ENCODE measurements around the gene VPS52.

Gene VPS52

GRCh38 chr6:33318426-33319073, 46.9 kb upstream of the VPS52 start:
- Histone ChIP-seq H3K36me3 (peaks cover 46% of the 10 kb centered on the region), H3K9me3 (ENCODE audit: severe bottlenecking) (no peaks in the 10 kb centered on the region), H3K4me3 (ENCODE audit: low read depth, low read length) (peak overlapping the region; percentile 70), H3K27me3 (ENCODE audit: insufficient read depth, low read depth, severe bottlenecking) (no peaks in the 10 kb centered on the region), H3K27ac (peak overlapping the region; percentile 73)
- DNase-seq, result no peak
- no peak for TF ChIP-seq CTCF (IDR thresholded peaks at IDR 0.05; ENCODE audit: low read depth, low read length)

GRCh38 chr6:33317669-33318425, 46.2 kb upstream of the VPS52 start, which contains the start of gene ZBTB22:
Gene ZBTB22, minus strand, starts transcription at chr6:33317744. Its CDS starts 828 bp downstream, at chr6:33316916.
- H3K36me3 ChIP-seq, result peaks cover 46% of the 10 kb centered on the region
- peak within 1 kb of the TSS; percentile 73 for H3K27ac ChIP-seq
- no peak for TF ChIP-seq CTCF (IDR thresholded peaks at IDR 0.05; ENCODE audit: low read depth, low read length)
- H3K4me3 ChIP-seq (ENCODE audit: low read depth, low read length), result peak within 1 kb of the TSS; percentile 70
- H3K9me3 ChIP-seq (ENCODE audit: severe bottlenecking), result no peaks in the 10 kb centered on the region
- H3K27me3 ChIP-seq (ENCODE audit: insufficient read depth, low read depth, severe bottlenecking), result no peaks in the 10 kb centered on the region
- DNase-seq, result peak; percentile 100

DNA sequence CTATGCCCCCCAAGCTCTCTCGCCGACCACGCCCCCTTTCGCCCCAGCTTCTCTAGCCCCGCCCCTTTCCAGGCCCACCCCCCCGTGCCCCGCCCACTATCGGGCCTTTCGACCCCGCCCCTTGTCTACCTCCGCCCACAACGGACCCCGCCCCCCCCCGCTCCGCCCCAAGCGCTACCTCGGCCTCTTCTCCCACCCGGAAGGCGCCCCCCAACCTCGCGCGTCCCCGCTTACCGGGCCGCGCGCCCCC, 45.7 kb upstream of the VPS52 start:
- TF ChIP-seq CTCF (IDR thresholded peaks at IDR 0.05; ENCODE audit: low read depth, low read length), result no peak
- H3K9me3 ChIP-seq (ENCODE audit: severe bottlenecking), result no peaks in the 10 kb centered on the region
- peaks cover 46% of the 10 kb centered on the region for H3K36me3 ChIP-seq
- H3K4me3 ChIP-seq (ENCODE audit: low read depth, low read length), result peak overlapping the region; percentile 70
- no peak overlapping the region for H3K27ac ChIP-seq
- H3K27me3 ChIP-seq (ENCODE audit: insufficient read depth, low read depth, severe bottlenecking), result no peaks in the 10 kb centered on the region
- DNase-seq, result no peak

- H3K9me3 ChIP-seq (ENCODE audit: severe bottlenecking), result no peaks in the 10 kb centered on the region
- no peaks in the 10 kb centered on the region for H3K27me3 ChIP-seq (ENCODE audit: insufficient read depth, low read depth, severe bottlenecking)
- no peak for TF ChIP-seq CTCF (IDR thresholded peaks at IDR 0.05; ENCODE audit: low read depth, low read length)
- H3K27ac ChIP-seq, result no peak overlapping the region
- no peak for DNase-seq
- peaks cover 42% of the 10 kb centered on the region for H3K36me3 ChIP-seq
- H3K4me3 ChIP-seq (ENCODE audit: low read depth, low read length), result peak overlapping the region; percentile 25
Observed at GRCh38 chr6:33316603-33317418, 45.1 kb upstream of the VPS52 start.

DNA sequence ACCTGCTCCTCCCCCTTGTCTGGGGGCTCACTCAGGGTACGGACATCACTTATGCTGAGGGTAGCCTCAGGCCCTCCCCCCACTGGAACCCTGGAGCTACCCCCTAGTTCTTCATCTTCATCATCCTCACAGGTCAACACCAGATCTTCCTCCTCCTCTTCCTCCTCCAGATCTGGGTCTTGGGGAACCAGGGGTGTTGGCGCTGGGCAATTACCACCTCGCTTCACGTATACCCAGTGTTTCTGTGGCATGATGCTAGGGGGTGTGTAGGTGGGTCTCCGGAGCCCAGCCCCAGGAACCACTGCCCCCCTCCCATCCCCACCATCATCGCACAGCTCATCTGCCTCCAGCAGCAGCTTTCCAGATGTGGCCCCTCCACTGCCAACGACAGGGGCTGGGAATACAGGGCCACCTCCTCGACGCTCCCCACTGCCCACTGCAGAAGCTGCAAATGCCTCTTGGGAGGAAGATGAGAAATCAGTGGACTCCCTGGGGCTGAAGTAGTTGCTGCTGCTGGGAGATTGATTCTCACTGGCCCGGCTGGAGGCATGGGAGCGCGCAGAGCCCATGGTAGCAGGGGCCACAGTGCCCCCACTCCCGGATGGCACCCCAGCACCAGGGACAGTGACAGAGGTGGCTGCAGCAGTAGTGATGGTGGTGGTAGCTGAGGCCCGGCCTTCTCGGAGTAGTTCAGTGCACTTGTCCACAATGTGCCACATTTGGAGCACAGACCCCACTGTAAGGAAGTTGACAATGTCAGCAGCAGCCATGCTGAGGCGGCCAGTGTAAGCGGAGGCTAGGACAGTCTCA, 44.3 kb upstream of the VPS52 start:
- Histone ChIP-seq H3K27ac (no peak overlapping the region), H3K9me3 (ENCODE audit: severe bottlenecking) (no peaks in the 10 kb centered on the region), H3K27me3 (ENCODE audit: insufficient read depth, low read depth, severe bottlenecking) (no peaks in the 10 kb centered on the region), H3K36me3 (peaks cover 34% of the 10 kb centered on the region), H3K4me3 (ENCODE audit: low read depth, low read length) (no peak overlapping the region)
- DNase-seq, result no peak
- no peak for TF ChIP-seq CTCF (IDR thresholded peaks at IDR 0.05; ENCODE audit: low read depth, low read length)

Measured in WERI-Rb-1 (cell line).